LNCAP (cell line): ENCODE measurements around the gene FRAS1.

Experiments used
- CTCF ChIP-seq: fragments of 450-650 bp; IDR thresholded peaks from 2 replicates; pipeline ENCODE4 v1.5.1; 2017; ENCODE audit warnings: mild to moderate bottlenecking

FRAS1 gene

GRCh38 chr4:78464265-78464664 is 407.1 kb downstream of the FRAS1 start:
- TF ChIP-seq CTCF: no peak

GRCh38 chr4:78468272-78468671 is 411.1 kb downstream of the FRAS1 start:
- no peak for TF ChIP-seq CTCF

GRCh38 chr4:78476108-78476704 is 419.1 kb downstream of the FRAS1 start:
- TF ChIP-seq CTCF: no peak

- TF ChIP-seq CTCF: no peak
Observed at GRCh38 chr4:78477276-78477675, 420.2 kb downstream of the FRAS1 start.

- TF ChIP-seq CTCF: no peak
Observed at GRCh38 chr4:78478523-78478922, 421.4 kb downstream of the FRAS1 start.

- no peak for TF ChIP-seq CTCF
Observed at GRCh38 chr4:78480286-78480685, 423.2 kb downstream of the FRAS1 start.

GRCh38 chr4:78481180-78481579 is 424.1 kb downstream of the FRAS1 start:
- no peak for TF ChIP-seq CTCF

- no peak for TF ChIP-seq CTCF
Observed at GRCh38 chr4:78482281-78482680, 425.2 kb downstream of the FRAS1 start.
